ENCODE results near the gene STRN4. TPM values are rescaled to one million over a fixed set of nuclear protein-coding genes. Genes with fewer than 3 reads are reported as not detected.

Gene STRN4
- total and polyA plus RNA-seq, 12 donors: 43.3 to 63.3 (median 50.3) TPM

- 83 to 86% methylated on average over 12 of the region's 12 CpGs for WGBS, 2 donors
- peak overlapping the region in 1 of 10 donors; percentile 9 for H3K27ac ChIP-seq
- H3K4me1 ChIP-seq: peaks cover 10 to 75% (median 64%) of the 10 kb centered on the region in 9 donors
- ATAC-seq (no peak), DNase-seq (no peak)
- TF ChIP-seq, protein P1, sequence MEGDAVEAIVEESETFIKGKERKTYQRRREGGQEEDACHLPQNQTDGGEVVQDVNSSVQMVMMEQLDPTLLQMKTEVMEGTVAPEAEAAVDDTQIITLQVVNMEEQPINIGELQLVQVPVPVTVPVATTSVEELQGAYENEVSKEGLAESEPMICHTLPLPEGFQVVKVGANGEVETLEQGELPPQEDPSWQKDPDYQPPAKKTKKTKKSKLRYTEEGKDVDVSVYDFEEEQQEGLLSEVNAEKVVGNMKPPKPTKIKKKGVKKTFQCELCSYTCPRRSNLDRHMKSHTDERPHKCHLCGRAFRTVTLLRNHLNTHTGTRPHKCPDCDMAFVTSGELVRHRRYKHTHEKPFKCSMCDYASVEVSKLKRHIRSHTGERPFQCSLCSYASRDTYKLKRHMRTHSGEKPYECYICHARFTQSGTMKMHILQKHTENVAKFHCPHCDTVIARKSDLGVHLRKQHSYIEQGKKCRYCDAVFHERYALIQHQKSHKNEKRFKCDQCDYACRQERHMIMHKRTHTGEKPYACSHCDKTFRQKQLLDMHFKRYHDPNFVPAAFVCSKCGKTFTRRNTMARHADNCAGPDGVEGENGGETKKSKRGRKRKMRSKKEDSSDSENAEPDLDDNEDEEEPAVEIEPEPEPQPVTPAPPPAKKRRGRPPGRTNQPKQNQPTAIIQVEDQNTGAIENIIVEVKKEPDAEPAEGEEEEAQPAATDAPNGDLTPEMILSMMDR (IDR thresholded peaks at IDR 0.05): no peak
- peaks cover 0 to 27% (median 0%) of the 10 kb centered on the region in 9 donors for H3K36me3 ChIP-seq
- no peaks in the 10 kb centered on the region for H3K27me3 ChIP-seq
- H3K4me3 ChIP-seq: peak overlapping the region in 2 of 10 donors; percentile 90 to 96
- intact Hi-C loops (cut with DNase I): loop anchor here in 1 of 10 donors (10.0 kb wide), 1 partner anchor 251 kb away; no protein-coding TSS in a partner anchor
- no peaks in the 10 kb centered on the region for H3K9me3 ChIP-seq
Observed at GRCh38 chr19:46744005-46744691, 2.1 kb downstream of the STRN4 start.

DNA sequence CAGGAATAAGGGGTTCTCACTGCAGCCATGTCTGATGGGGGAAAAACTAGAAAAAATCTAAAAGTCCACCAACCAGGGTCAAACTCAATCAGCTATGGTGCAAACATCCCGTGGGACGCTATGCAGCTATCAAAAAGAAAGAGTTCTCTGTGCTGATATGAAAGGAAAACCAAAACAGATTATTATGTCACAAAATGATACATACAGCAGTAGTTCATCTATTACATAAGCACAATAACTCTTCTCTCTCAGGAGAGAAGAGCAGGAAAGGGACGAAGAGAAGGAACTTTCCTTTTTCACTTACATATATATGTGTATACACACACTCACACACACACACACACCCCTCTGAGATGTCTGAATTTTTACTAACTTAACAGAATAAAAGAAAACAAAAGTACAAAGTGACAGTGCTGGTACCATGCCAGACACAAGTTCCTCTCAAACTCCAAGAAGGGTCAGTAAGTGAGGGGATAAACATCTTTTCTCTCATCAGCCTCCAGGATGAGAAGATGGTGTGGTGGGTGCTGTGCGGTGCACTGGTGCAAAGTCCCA is 3.2 kb downstream of the STRN4 start:
- TF ChIP-seq, protein P1 (IDR thresholded peaks at IDR 0.05): no peak
- 66 to 75% methylated on average over 4 of the region's 4 CpGs for WGBS, 2 donors
- no peak for DNase-seq
- no peak overlapping the region for H3K27ac ChIP-seq
- H3K36me3 ChIP-seq: peaks cover 0 to 31% (median 0%) of the 10 kb centered on the region in 9 donors
- intact Hi-C loops (cut with DNase I): loop anchor here in 1 of 10 donors (10.0 kb wide), 1 partner anchor 252 kb away; no protein-coding TSS in a partner anchor
- no peaks in the 10 kb centered on the region for H3K27me3 ChIP-seq
- H3K9me3 ChIP-seq: no peaks in the 10 kb centered on the region
- ATAC-seq: no peak
- H3K4me1 ChIP-seq: peaks cover 20 to 86% (median 76%) of the 10 kb centered on the region in 9 donors
- H3K4me3 ChIP-seq: no peak overlapping the region

GRCh38 chr19:46741447-46741846 is 4.8 kb downstream of the STRN4 start:
- intact Hi-C loops (cut with DNase I): loop anchor here in 1 of 10 donors (10.0 kb wide), 1 partner anchor 253 kb away; no protein-coding TSS in a partner anchor

DNA sequence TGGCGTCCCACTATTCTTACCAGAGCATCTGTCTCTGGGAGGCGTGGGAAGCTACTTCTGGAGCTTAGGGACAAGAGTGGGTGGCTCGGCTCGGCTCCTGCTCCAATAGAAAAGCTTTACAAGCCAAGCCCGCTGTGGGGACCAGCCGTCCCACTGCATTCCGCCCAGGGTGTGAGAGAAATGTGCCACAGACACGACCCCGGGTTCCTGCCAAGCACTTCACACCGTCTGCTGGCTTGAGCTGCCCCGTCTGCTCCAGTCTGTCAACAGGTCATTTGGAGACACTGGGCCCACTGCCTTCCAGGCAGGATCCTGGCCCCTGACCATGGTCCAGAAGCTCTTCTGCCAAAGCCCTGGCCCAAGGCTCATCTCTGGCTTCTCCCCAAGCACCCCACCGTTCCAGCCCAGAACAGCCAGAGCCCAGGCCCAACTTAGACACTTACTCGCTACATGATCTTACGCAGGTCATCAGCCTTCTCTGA is 6.9 kb downstream of the STRN4 start:
- no peaks in the 10 kb centered on the region for H3K9me3 ChIP-seq
- intact Hi-C loops (cut with DNase I): no loop called here

More at GRCh38 chr19:46741447-46741846, 4.8 kb downstream of the STRN4 start:
- TF ChIP-seq, protein P1 (IDR thresholded peaks at IDR 0.05): no peak
- Histone ChIP-seq H3K4me1 (peaks cover 28 to 90% (median 82%) of the 10 kb centered on the region in 9 donors), H3K9me3 (no peaks in the 10 kb centered on the region), H3K27ac (no peak overlapping the region), H3K36me3 (peaks cover 0 to 46% (median 0%) of the 10 kb centered on the region in 9 donors), H3K27me3 (no peaks in the 10 kb centered on the region), H3K4me3 (no peak overlapping the region)
- no peak for DNase-seq
- ATAC-seq: no peak
- WGBS, 2 donors: 83 to 88% methylated on average over 17 of the region's 17 CpGs

More for the DNA sequence above, 6.9 kb downstream of the STRN4 start:
- peaks cover 31 to 99% (median 83%) of the 10 kb centered on the region in 9 donors for H3K4me1 ChIP-seq
- peaks cover 0 to 68% (median 8%) of the 10 kb centered on the region in 9 donors for H3K36me3 ChIP-seq
- H3K27ac ChIP-seq: peak overlapping the region; percentile 17 to 84 (median 68)
- TF ChIP-seq, protein P1 (IDR thresholded peaks at IDR 0.05): no peak
- DNase-seq (peak; percentile 82 to 88), ATAC-seq (peak; percentile 84 to 95 (median 90))
- 29 to 45% methylated on average over 14 of the region's 14 CpGs for WGBS, 2 donors
- H3K27me3 ChIP-seq: no peaks in the 10 kb centered on the region
- no peak overlapping the region for H3K4me3 ChIP-seq
